MCF 10A (cell line): ENCODE data around the gene ACAP2. TPM values are rescaled to one million over a fixed set of nuclear protein-coding genes. Genes with fewer than 3 reads are reported as not detected.

ENCODE experiments used
- BruUV-seq: library from RNA; stranded (reverse); fragments of 400-500 nt; replicated peaks from 2 replicates; lab custom pipeline; 2021; lab: Mats Ljungman, UMichigan
- CTCF ChIA-PET: fragments of 300-600 bp; sonication (Branson Sonifier 250); formaldehyde crosslinking; extraction: SDS; loops from one replicate; lab custom pipeline; 2021; ENCODE audit warnings: antibody characterized with exemption, inconsistent platforms; lab: Yijun Ruan, JAX
- POLR2A ChIA-PET: fragments of 300-600, 350-650 bp; sonication (Branson Sonifier 250); formaldehyde crosslinking; extraction: SDS; loops from one replicate; lab custom pipeline; 2020; ENCODE audit warnings: antibody characterized with exemption, inconsistent platforms; lab: Yijun Ruan, JAX
- DNase-seq: peaks from one replicate; pipeline ENCODE4 v3.0.0-alpha.2; 2018; ENCODE audit not compliant: unreplicated experiment
- H3K27ac Mint-ChIP-seq: one replicate; pipeline ENCODE4 v1.8.0; 2022; ENCODE audit warnings: mild to moderate bottlenecking, low read depth, mixed read lengths; ENCODE audit not compliant: unreplicated experiment
- H3K27me3 Mint-ChIP-seq: one replicate; pipeline ENCODE4 v1.8.0; 2022; ENCODE audit warnings: mixed read lengths; ENCODE audit not compliant: insufficient read depth, unreplicated experiment
- H3K36me3 Mint-ChIP-seq: one replicate; pipeline ENCODE4 v1.8.0; 2022; ENCODE audit warnings: mild to moderate bottlenecking, moderate library complexity, mixed read lengths; ENCODE audit not compliant: insufficient read depth, unreplicated experiment
- H3K4me1 Mint-ChIP-seq: one replicate; pipeline ENCODE4 v1.8.0; 2022; ENCODE audit warnings: mixed read lengths; ENCODE audit not compliant: insufficient read depth, unreplicated experiment
- H3K4me3 Mint-ChIP-seq: one replicate; pipeline ENCODE4 v1.8.0; 2022; ENCODE audit warnings: mild to moderate bottlenecking, moderate library complexity, mixed read lengths; ENCODE audit not compliant: unreplicated experiment
- H3K9me3 Mint-ChIP-seq: one replicate; pipeline ENCODE4 v1.8.0; 2022; ENCODE audit warnings: mixed read lengths; ENCODE audit not compliant: unreplicated experiment
- CTCF ChIP-seq: fragments of 200-600 bp; IDR thresholded peaks from one replicate; pipeline ENCODE4 v1.8.0; 2022; ENCODE audit warnings: antibody characterized with exemption, mild to moderate bottlenecking; ENCODE audit not compliant: unreplicated experiment
- intact Hi-C: fragments of 100-400 bp; cut with micrococcal nuclease; formaldehyde crosslinking; loops from 2 replicates; pipeline ENCODE4 v1.14.1; 2022
- total RNA-seq: library from RNA; stranded (reverse); gene quantifications from 2 replicates; pipeline ENCODE4 v1.2.3, GENCODE V29; 2022

ACAP2 gene
- total RNA-seq, 1 experiment from 2014 or later: 53.2 TPM

- Mint-ChIP-seq H3K27ac (no peak overlapping the region), H3K27me3 (no peaks in the 10 kb centered on the region), H3K9me3 (no peaks in the 10 kb centered on the region), H3K36me3 (peaks cover 5% of the 10 kb centered on the region), H3K4me3 (no peak overlapping the region), H3K4me1 (peaks cover 32% of the 10 kb centered on the region)
- ChIA-PET POLR2A (interaction anchor here (0.8 kb wide), 1 partner anchor 584 kb away, joined by 3 read pairs; no protein-coding TSS in a partner anchor), CTCF (interaction anchor here (0.6 to 8.3 kb wide), 4 partner anchors 22 to 592 kb away, joined by 3 to 69 read pairs (median 4); no protein-coding TSS in a partner anchor)
- DNase-seq: no peak
- BruUV-seq: no TSS peak
- intact Hi-C loops: no loop called here
- TF ChIP-seq CTCF: no peak
Measured at GRCh38 chr3:195267096-195267495, 175.7 kb downstream of the ACAP2 start.

- intact Hi-C loops: no loop called here
Measured at GRCh38 chr3:195266428-195266827, 176.4 kb downstream of the ACAP2 start.

GRCh38 chr3:195265363-195265976 lies 177.3 kb downstream of the ACAP2 start:
- Mint-ChIP-seq H3K27me3 (no peaks in the 10 kb centered on the region), H3K36me3 (peaks cover 5% of the 10 kb centered on the region), H3K4me3 (no peak overlapping the region), H3K4me1 (peaks cover 32% of the 10 kb centered on the region), H3K9me3 (no peaks in the 10 kb centered on the region), H3K27ac (no peak overlapping the region)
- no peak for TF ChIP-seq CTCF
- POLR2A ChIA-PET: interaction anchor here (1.9 kb wide), 1 partner anchor 583 kb away, joined by 4 read pairs; no protein-coding TSS in a partner anchor
- BruUV-seq: no TSS peak
- DNase-seq: no peak
- intact Hi-C loops: no loop called here
- CTCF ChIA-PET: interaction anchor here (0.6 to 8.3 kb wide), 8 partner anchors 9 to 594 kb away, joined by 3 to 69 read pairs (median 4); partner anchors contain the start of gene LSG1

More at GRCh38 chr3:195266428-195266827, 176.4 kb downstream of the ACAP2 start:
- Mint-ChIP-seq H3K27ac (no peak overlapping the region), H3K4me3 (no peak overlapping the region), H3K4me1 (peaks cover 32% of the 10 kb centered on the region), H3K36me3 (peaks cover 5% of the 10 kb centered on the region), H3K27me3 (no peaks in the 10 kb centered on the region), H3K9me3 (no peaks in the 10 kb centered on the region)
- no TSS peak for BruUV-seq
- no peak for DNase-seq
- POLR2A ChIA-PET: interaction anchor here (0.8 to 1.9 kb wide), 2 partner anchors 584 kb away, joined by 3 to 4 read pairs; no protein-coding TSS in a partner anchor
- TF ChIP-seq CTCF: no peak
- CTCF ChIA-PET: interaction anchor here (0.5 to 8.3 kb wide), 3 partner anchors 584 to 612 kb away, joined by 3 to 69 read pairs (median 3); no protein-coding TSS in a partner anchor

- no TSS peak for BruUV-seq
- peaks cover 21% of the 10 kb centered on the region for H3K4me1 Mint-ChIP-seq
- no peaks in the 10 kb centered on the region for H3K9me3 Mint-ChIP-seq
- H3K27ac Mint-ChIP-seq: no peak overlapping the region
- ChIA-PET POLR2A (interaction anchor here (1.0 to 1.5 kb wide), 3 partner anchors 582 to 592 kb away, joined by 3 to 4 read pairs (median 3); partner anchors contain the start of gene LSG1), CTCF (interaction anchor here (0.6 to 8.3 kb wide), 4 partner anchors 9 to 592 kb away, joined by 3 to 69 read pairs (median 5); partner anchors contain the start of gene LSG1)
- H3K36me3 Mint-ChIP-seq: peaks cover 5% of the 10 kb centered on the region
- no peak for DNase-seq
- intact Hi-C loops: loop anchor here (5.0 kb wide), 1 partner anchor 262 kb away; no protein-coding TSS in a partner anchor
- H3K4me3 Mint-ChIP-seq: no peak overlapping the region
- H3K27me3 Mint-ChIP-seq: no peaks in the 10 kb centered on the region
- TF ChIP-seq CTCF: no peak
Measured at GRCh38 chr3:195263925-195264600, 178.8 kb downstream of the ACAP2 start.
